ENCODE measurements around the gene RIMS3.
"Not testable (repeated sequence)": the region's sequence is repeated elsewhere in the genome, so short reads cannot be mapped to it uniquely, and the experiment has no call there.

Gene RIMS3

GRCh38 chr1:40651138-40651857, 14.2 kb downstream of the RIMS3 start:
- peak; percentile 93 for DNase-seq

- DNase-seq: no peak
Observed at GRCh38 chr1:40650075-40650474, 15.4 kb downstream of the RIMS3 start.

- no peak for DNase-seq
Observed at GRCh38 chr1:40649592-40649930, 15.9 kb downstream of the RIMS3 start.

GRCh38 chr1:40648928-40649591, 16.4 kb downstream of the RIMS3 start:
- no peak for DNase-seq

GRCh38 chr1:40648200-40648599, 17.3 kb downstream of the RIMS3 start:
- DNase-seq: no peak

- DNase-seq: no peak
Observed at GRCh38 chr1:40646315-40646714, 19.2 kb downstream of the RIMS3 start.

- no peak for DNase-seq
Observed at GRCh38 chr1:40645118-40645680, 20.3 kb downstream of the RIMS3 start.

- DNase-seq: no peak
Observed at GRCh38 chr1:40641601-40642242, 23.8 kb downstream of the RIMS3 start.

- DNase-seq: no peak
Observed at GRCh38 chr1:40640314-40641076, 25.0 kb downstream of the RIMS3 start.

- no peak for DNase-seq
Observed at GRCh38 chr1:40638097-40639036, 27.1 kb downstream of the RIMS3 start.

GRCh38 chr1:40637470-40638007, 27.9 kb downstream of the RIMS3 start:
- no peak for DNase-seq

- DNase-seq: no peak
Observed at GRCh38 chr1:40636777-40637176, 28.7 kb downstream of the RIMS3 start.

- DNase-seq: no peak
Observed at GRCh38 chr1:40635763-40636500, 29.6 kb downstream of the RIMS3 start.

- no peak for DNase-seq
Observed at GRCh38 chr1:40634901-40635655, 30.4 kb downstream of the RIMS3 start.

- no peak for DNase-seq
Observed at GRCh38 chr1:40633931-40634376, 31.5 kb downstream of the RIMS3 start.

GRCh38 chr1:40633523-40633922, 32.0 kb downstream of the RIMS3 start:
- no peak for DNase-seq

- no peak for DNase-seq
Observed at GRCh38 chr1:40630488-40631223, 34.8 kb downstream of the RIMS3 start.

GRCh38 chr1:40629546-40629945, 35.9 kb downstream of the RIMS3 start:
- DNase-seq: not testable (repeated sequence)

- no peak for DNase-seq
Observed at GRCh38 chr1:40628903-40629292, 36.6 kb downstream of the RIMS3 start.

Data from NCI-H2171 treated with DMSO at 0.1 percent for 48 hours (cell line).